Activated naive CD8-positive, alpha-beta T cell treated with anti-CD3 and anti-CD28 coated beads, Interleukin-2, amount 10 ng/mL, durations not matched to agents 7 days and 5 days (primary cell): ENCODE data around the gene LRP6. TPM values are rescaled to one million over a fixed set of nuclear protein-coding genes. Genes with fewer than 3 reads are reported as not detected.
"Not testable (repeated sequence)": the region's sequence is repeated elsewhere in the genome, so short reads cannot be mapped to it uniquely, and the experiment has no call there.

Experiments
- ATAC-seq: fragments of 150-1000 bp; cut with Tn5 transposase; one replicate; pipeline ENCODE4 v1.10.0; 2021; ENCODE audit warnings: low read depth, moderate library complexity
- POLR2A ChIA-PET: fragments of 350-600 bp; sonication (Branson Sonifier 250); formaldehyde crosslinking; loops from one replicate; lab custom pipeline; 2021; ENCODE audit warnings: antibody characterized with exemption; lab: Charles Lee
- DNase-seq: peaks from one replicate; pipeline ENCODE4 v3.0.0; 2021
- H3K27ac Mint-ChIP-seq: one replicate; pipeline ENCODE4 v1.8.0; 2022; ENCODE audit warnings: mild to moderate bottlenecking, mixed read lengths
- H3K27me3 Mint-ChIP-seq: one replicate; pipeline ENCODE4 v1.8.0; 2022; ENCODE audit warnings: mild to moderate bottlenecking, moderate library complexity, mixed read lengths
- H3K36me3 Mint-ChIP-seq: one replicate; pipeline ENCODE4 v1.8.0; 2021; ENCODE audit warnings: mild to moderate bottlenecking, mixed read lengths
- H3K4me1 Mint-ChIP-seq: one replicate; pipeline ENCODE4 v1.8.0; 2021; ENCODE audit warnings: mixed read lengths
- H3K4me3 Mint-ChIP-seq: one replicate; pipeline ENCODE4 v1.8.0; 2022; ENCODE audit warnings: mild to moderate bottlenecking, moderate library complexity, mixed read lengths
- H3K9me3 Mint-ChIP-seq: one replicate; pipeline ENCODE4 v1.8.0; 2021; ENCODE audit warnings: mixed read lengths
- total RNA-seq, 2 experiments: library from RNA; stranded (reverse); gene quantifications; one replicate each; pipeline ENCODE4 v1.2.3, GENCODE V29; 2021

The LRP6 gene
- total RNA-seq, 2 experiments from 2014 or later: 0.48 to 1.1 TPM

- no peak for DNase-seq
- no peaks in the 10 kb centered on the region for H3K4me1 Mint-ChIP-seq
- H3K4me3 Mint-ChIP-seq: no peak overlapping the region
- POLR2A ChIA-PET: no interaction called here
- no peak for ATAC-seq
- no peak overlapping the region for H3K27ac Mint-ChIP-seq
- H3K27me3 Mint-ChIP-seq: peaks cover 32% of the 10 kb centered on the region
- H3K36me3 Mint-ChIP-seq: no peaks in the 10 kb centered on the region
- H3K9me3 Mint-ChIP-seq: peaks cover 2% of the 10 kb centered on the region
Observed at GRCh38 chr12:12281134-12281533, 14.3 kb upstream of the LRP6 start.

- no peak for DNase-seq
- Mint-ChIP-seq H3K4me3 (no peak overlapping the region), H3K4me1 (no peaks in the 10 kb centered on the region), H3K27ac (no peak overlapping the region), H3K9me3 (peaks cover 5% of the 10 kb centered on the region), H3K27me3 (peaks cover 28% of the 10 kb centered on the region), H3K36me3 (no peaks in the 10 kb centered on the region)
- POLR2A ChIA-PET: interaction anchor here (0.6 kb wide), 1 partner anchor 20 kb away, joined by 3 read pairs; no protein-coding TSS in a partner anchor
- no peak for ATAC-seq
Observed at GRCh38 chr12:12278899-12279298, 12.1 kb upstream of the LRP6 start.

- H3K27me3 Mint-ChIP-seq: peaks cover 8% of the 10 kb centered on the region
- peaks cover 5% of the 10 kb centered on the region for H3K9me3 Mint-ChIP-seq
- DNase-seq (no peak), ATAC-seq (no peak)
- POLR2A ChIA-PET: no interaction called here
- no peaks in the 10 kb centered on the region for H3K36me3 Mint-ChIP-seq
- H3K4me1 Mint-ChIP-seq: no peaks in the 10 kb centered on the region
- no peak overlapping the region for H3K27ac Mint-ChIP-seq
- no peak overlapping the region for H3K4me3 Mint-ChIP-seq
Observed at GRCh38 chr12:12275874-12276273, 9.0 kb upstream of the LRP6 start.

- Mint-ChIP-seq H3K9me3 (peaks cover 5% of the 10 kb centered on the region), H3K4me1 (no peaks in the 10 kb centered on the region), H3K36me3 (no peaks in the 10 kb centered on the region), H3K27me3 (peaks cover 14% of the 10 kb centered on the region), H3K27ac (no peak overlapping the region), H3K4me3 (no peak overlapping the region)
- no peak for ATAC-seq
- DNase-seq: no peak
- POLR2A ChIA-PET: no interaction called here
Observed at GRCh38 chr12:12273291-12273957, 6.6 kb upstream of the LRP6 start.

GRCh38 chr12:12272869-12273268, 6.0 kb upstream of the LRP6 start:
- no peak for ATAC-seq
- no peak overlapping the region for H3K27ac Mint-ChIP-seq
- no peak for DNase-seq
- H3K27me3 Mint-ChIP-seq: peaks cover 17% of the 10 kb centered on the region
- H3K4me3 Mint-ChIP-seq: no peak overlapping the region
- no peaks in the 10 kb centered on the region for H3K36me3 Mint-ChIP-seq
- H3K9me3 Mint-ChIP-seq: peaks cover 4% of the 10 kb centered on the region
- H3K4me1 Mint-ChIP-seq: no peaks in the 10 kb centered on the region
- POLR2A ChIA-PET: no interaction called here

GRCh38 chr12:12270226-12270625, 3.4 kb upstream of the LRP6 start:
- Mint-ChIP-seq H3K27me3 (peaks cover 38% of the 10 kb centered on the region), H3K36me3 (no peaks in the 10 kb centered on the region), H3K4me3 (no peak overlapping the region), H3K9me3 (no peaks in the 10 kb centered on the region), H3K27ac (no peak overlapping the region), H3K4me1 (peaks cover 9% of the 10 kb centered on the region)
- ATAC-seq: no peak
- POLR2A ChIA-PET: no interaction called here
- no peak for DNase-seq

GRCh38 chr12:12267742-12268200, 927 bp upstream of the LRP6 start:
- H3K9me3 Mint-ChIP-seq: no peaks in the 10 kb centered on the region
- peaks cover 57% of the 10 kb centered on the region for H3K27me3 Mint-ChIP-seq
- H3K4me3 Mint-ChIP-seq: peak overlapping the region; percentile 76
- ATAC-seq (no peak), DNase-seq (no peak)
- no peaks in the 10 kb centered on the region for H3K36me3 Mint-ChIP-seq
- POLR2A ChIA-PET: no interaction called here
- peaks cover 10% of the 10 kb centered on the region for H3K4me1 Mint-ChIP-seq
- no peak overlapping the region for H3K27ac Mint-ChIP-seq

GRCh38 chr12:12266389-12266872, 413 bp downstream of the LRP6 start:
- peak; percentile 31 for ATAC-seq
- H3K4me1 Mint-ChIP-seq: peaks cover 10% of the 10 kb centered on the region
- H3K27me3 Mint-ChIP-seq: peaks cover 63% of the 10 kb centered on the region
- POLR2A ChIA-PET: no interaction called here
- H3K4me3 Mint-ChIP-seq: peak overlapping the region; percentile 76
- no peak for DNase-seq
- no peaks in the 10 kb centered on the region for H3K36me3 Mint-ChIP-seq
- H3K9me3 Mint-ChIP-seq: no peaks in the 10 kb centered on the region
- H3K27ac Mint-ChIP-seq: no peak overlapping the region

- POLR2A ChIA-PET: no interaction called here
- Mint-ChIP-seq H3K36me3 (no peaks in the 10 kb centered on the region), H3K27me3 (peaks cover 63% of the 10 kb centered on the region), H3K4me1 (peaks cover 10% of the 10 kb centered on the region), H3K4me3 (peak overlapping the region; percentile 76), H3K27ac (no peak overlapping the region), H3K9me3 (no peaks in the 10 kb centered on the region)
- no peak for ATAC-seq
- no peak for DNase-seq
Observed at GRCh38 chr12:12265571-12266388, 1.1 kb downstream of the LRP6 start.

- ATAC-seq (no peak), DNase-seq (no peak)
- peaks cover 62% of the 10 kb centered on the region for H3K27me3 Mint-ChIP-seq
- peak overlapping the region; percentile 76 for H3K4me3 Mint-ChIP-seq
- no peaks in the 10 kb centered on the region for H3K36me3 Mint-ChIP-seq
- peaks cover 10% of the 10 kb centered on the region for H3K4me1 Mint-ChIP-seq
- POLR2A ChIA-PET: no interaction called here
- no peak overlapping the region for H3K27ac Mint-ChIP-seq
- H3K9me3 Mint-ChIP-seq: no peaks in the 10 kb centered on the region
Observed at GRCh38 chr12:12265035-12265434, 1.8 kb downstream of the LRP6 start.

GRCh38 chr12:12263909-12264308, 2.9 kb downstream of the LRP6 start:
- no peak overlapping the region for H3K27ac Mint-ChIP-seq
- no peaks in the 10 kb centered on the region for H3K36me3 Mint-ChIP-seq
- POLR2A ChIA-PET: no interaction called here
- no peak overlapping the region for H3K4me3 Mint-ChIP-seq
- DNase-seq: no peak
- H3K27me3 Mint-ChIP-seq: peaks cover 57% of the 10 kb centered on the region
- H3K4me1 Mint-ChIP-seq: peaks cover 10% of the 10 kb centered on the region
- ATAC-seq: no peak
- H3K9me3 Mint-ChIP-seq: no peaks in the 10 kb centered on the region

GRCh38 chr12:12256291-12256757, 10.5 kb downstream of the LRP6 start:
- H3K4me1 Mint-ChIP-seq, H3K36me3 Mint-ChIP-seq, H3K27me3 Mint-ChIP-seq, POLR2A ChIA-PET, ATAC-seq, H3K27ac Mint-ChIP-seq, DNase-seq, H3K4me3 Mint-ChIP-seq, H3K9me3 Mint-ChIP-seq: not testable (repeated sequence)

- Mint-ChIP-seq H3K4me1 (peaks cover 3% of the 10 kb centered on the region), H3K27ac (no peak overlapping the region), H3K4me3 (no peak overlapping the region), H3K36me3 (no peaks in the 10 kb centered on the region), H3K9me3 (no peaks in the 10 kb centered on the region), H3K27me3 (peaks cover 4% of the 10 kb centered on the region)
- POLR2A ChIA-PET: no interaction called here
- ATAC-seq (no peak), DNase-seq (no peak)
Observed at GRCh38 chr12:12254553-12254952, 12.3 kb downstream of the LRP6 start.
